ENCODE results near the gene TRIP6.
"Not testable (repeated sequence)": the region's sequence is repeated elsewhere in the genome, so short reads cannot be mapped to it uniquely, and the experiment has no call there.

Gene TRIP6

DNA sequence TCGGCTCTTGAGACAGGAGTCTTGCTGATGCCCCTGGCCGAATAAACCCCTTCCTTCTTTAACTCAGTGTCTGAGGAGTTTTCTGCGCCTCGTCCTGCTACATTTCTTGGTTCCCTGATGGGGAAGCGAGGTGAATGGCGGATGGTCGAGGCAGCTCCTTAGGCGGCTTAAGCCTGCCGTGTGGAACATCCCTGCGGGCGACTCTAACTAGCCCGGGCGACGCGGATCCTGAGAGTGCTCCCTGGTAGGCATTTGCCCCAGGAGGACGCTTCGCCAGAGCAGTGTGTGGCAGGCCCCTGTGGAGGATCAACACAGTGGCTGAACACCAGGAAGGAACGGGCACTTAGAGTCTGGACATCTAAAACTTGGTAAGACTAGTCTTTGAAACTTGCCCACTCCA, 27.8 kb upstream of the TRIP6 start:
- FAIRE-seq = no peak

DNA sequence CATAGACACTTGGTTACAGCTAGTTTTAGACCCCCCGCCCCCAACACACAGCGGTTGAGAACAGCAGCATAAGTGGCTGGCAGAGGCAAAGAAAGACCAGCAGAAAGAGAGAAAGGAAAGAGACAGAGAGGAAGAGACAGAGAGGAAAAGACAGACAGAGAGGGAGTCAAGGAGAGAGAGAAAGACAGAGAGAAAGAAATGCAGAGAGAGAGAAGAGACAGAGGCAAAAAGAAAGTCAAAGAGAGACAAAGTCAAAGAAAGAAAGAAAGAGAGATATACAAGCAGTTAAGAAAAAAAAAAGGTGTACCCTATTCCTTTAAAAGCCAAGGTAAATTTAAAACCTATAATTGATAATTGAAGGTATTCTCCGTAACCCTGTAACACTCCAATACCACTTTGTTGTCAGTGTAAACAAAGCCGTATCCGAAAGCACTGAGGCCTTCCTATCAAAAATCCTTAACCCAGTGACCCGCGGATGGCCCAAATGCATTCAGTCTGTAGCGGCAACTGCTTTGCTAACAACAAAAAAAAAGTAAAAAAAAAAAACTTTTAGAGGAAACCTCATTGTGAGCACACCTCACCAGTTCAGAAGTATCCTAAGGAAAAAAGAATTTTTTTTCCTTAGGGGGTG, 26.6 kb upstream of the TRIP6 start:
- FAIRE-seq = no peak

- no peak for FAIRE-seq
Measured at GRCh38 chr7:100847360-100847759, 19.8 kb upstream of the TRIP6 start.

DNA sequence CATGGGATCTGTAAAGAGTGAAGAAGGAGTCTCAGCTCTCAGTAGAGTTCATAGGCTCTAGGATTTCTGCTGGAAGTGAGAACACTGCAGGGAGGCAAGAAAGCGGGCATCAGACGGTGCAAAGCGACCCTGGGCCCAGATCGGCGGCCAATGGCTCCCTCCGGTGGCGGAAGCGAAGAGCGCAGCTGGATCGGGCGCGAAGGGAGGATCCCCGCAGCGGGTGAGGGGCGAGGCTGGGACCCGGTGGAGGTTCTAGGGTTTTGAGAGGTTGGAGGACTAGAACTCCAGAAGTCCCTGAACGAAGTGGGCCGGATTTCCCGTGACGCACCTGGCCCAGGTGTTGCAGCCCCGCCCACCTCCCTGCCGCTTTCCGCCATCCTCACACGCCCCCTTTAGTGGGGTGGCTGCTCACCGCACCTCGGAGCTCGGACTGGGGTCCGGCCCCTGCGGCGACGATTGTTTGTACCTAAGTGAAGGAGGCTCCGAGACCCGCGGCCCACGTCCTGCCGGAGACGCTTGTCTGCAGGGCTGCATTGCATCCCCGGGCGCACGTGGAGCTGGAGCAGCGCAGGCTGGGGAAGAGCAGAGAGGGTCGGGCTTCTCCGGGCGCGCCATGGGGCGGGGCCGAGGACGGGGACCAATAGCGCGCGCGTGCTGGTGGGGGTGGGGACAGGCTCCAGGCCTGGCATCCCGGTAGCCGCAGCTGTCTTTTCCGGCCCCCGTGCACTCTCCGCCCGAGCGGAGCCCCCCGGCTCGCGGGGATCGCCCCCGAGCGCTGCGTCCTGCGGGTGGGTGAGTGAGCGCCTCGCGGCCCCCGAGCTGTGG, 14.9 kb upstream of the TRIP6 start, which contains the start of gene SLC12A9:
TSS of gene SLC12A9 (plus strand) at position 666 of the 825 bp plus-strand sequence. CDS start 1,485 bp downstream, outside the sequence.
- FAIRE-seq = peak; percentile 33

DNA sequence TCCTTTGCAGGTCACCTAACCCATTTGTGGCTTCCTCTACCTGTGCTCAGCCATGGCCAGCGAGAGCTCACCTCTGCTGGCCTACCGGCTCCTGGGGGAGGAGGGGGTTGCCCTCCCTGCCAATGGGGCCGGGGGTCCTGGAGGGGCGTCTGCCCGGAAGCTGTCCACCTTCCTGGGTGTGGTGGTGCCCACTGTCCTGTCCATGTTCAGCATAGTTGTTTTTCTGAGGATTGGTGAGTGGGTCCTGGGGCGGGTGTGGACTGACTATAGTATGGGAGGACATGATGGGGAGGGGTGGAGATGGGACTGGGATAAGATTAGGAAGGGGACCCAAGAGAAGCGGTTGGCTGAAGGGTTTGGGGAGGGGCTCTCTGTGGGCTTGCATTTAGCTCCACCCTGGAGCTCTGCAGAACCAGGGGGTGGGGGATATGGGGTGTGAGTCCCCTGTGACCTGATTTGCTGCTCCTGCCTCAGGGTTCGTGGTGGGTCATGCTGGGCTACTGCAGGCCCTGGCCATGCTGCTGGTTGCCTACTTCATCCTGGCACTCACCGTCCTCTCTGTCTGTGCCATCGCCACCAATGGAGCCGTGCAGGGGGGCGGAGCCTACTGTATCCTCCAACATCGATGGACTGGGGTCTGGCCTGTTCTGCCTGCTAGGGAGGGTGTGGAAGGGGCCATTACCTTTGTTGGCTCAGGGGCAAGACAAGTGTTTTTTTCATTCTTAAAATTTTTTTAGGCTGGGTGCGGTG, 12.9 kb upstream of the TRIP6 start:
- no peak for FAIRE-seq

GRCh38 chr7:100854899-100855298, 12.3 kb upstream of the TRIP6 start:
- not testable (repeated sequence) for FAIRE-seq

GRCh38 chr7:100855515-100855914, 11.7 kb upstream of the TRIP6 start:
- FAIRE-seq = no peak

- no peak for FAIRE-seq
Measured at GRCh38 chr7:100856871-100857282, 10.3 kb upstream of the TRIP6 start.

DNA sequence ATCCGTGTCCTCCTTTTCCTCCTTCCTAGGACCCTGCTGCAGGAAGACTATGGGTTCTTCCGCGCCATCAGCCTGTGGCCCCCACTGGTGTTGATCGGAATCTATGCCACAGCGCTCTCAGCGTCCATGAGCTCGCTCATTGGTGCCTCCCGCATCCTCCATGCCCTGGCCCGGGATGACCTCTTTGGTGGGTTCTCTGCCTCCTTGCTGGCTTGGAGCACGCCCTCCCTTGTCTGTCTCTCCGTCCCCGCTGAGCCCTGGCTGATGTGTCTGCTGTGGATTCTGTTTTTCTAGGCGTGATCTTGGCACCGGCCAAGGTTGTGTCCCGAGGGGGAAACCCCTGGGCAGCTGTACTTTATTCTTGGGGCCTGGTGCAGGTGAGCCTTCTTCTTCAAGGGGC, 7.3 kb upstream of the TRIP6 start:
- no peak for FAIRE-seq

DNA sequence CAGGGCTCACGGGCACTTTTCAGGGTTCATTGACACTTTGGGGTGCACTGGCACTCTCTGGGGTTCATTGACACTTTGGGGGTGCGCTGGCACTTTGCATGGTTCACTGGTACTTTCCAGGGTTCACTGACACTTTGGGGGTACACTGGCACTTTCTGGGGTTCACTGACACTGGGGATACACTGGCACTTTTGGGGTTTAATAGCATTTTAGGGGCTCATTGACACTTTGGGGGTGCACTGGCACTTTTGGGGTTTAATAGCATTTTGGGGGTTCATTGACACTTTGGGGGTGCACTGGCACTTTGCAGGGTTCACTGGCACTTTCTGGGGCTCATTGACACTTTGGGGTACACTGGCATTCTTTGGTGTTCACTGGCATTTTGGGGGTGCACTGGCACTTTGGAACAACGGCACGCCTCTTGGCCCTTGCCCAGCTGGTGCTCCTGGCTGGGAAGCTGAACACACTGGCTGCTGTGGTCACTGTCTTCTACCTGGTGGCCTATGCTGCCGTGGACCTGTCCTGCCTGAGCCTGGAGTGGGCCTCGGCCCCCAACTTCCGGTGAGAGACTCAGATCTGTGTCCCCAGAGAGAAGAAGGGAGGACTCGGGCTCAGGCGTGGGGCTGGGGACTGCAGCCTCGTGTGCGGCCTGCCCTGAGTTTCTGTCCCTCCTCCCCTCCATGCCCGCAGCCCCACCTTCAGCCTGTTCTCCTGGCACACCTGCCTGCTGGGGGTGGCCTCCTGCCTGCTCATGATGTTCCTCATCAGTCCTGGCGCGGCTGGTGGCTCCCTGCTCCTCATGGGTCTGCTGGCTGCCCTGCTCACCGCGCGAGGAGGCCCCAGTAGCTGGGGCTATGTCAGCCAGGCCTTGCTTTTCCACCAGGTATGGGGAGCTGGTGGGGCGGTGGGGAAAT, 6.2 kb upstream of the TRIP6 start:
- no peak for FAIRE-seq

DNA sequence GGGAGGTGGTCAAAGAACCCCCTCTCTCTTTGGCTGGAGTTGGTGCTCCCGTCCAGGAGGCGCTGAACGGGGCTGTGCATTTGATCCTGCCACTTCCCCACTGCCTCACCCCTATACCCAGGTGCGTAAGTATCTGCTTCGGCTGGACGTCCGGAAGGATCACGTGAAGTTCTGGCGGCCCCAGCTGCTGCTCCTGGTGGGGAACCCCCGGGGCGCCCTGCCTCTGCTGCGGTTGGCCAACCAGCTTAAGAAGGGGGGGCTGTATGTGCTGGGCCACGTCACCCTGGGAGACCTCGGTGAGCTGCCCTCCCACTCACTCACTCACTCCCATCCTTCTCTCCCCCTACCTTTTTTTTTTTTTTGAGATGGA, 5.6 kb upstream of the TRIP6 start:
- FAIRE-seq = no peak

DNA sequence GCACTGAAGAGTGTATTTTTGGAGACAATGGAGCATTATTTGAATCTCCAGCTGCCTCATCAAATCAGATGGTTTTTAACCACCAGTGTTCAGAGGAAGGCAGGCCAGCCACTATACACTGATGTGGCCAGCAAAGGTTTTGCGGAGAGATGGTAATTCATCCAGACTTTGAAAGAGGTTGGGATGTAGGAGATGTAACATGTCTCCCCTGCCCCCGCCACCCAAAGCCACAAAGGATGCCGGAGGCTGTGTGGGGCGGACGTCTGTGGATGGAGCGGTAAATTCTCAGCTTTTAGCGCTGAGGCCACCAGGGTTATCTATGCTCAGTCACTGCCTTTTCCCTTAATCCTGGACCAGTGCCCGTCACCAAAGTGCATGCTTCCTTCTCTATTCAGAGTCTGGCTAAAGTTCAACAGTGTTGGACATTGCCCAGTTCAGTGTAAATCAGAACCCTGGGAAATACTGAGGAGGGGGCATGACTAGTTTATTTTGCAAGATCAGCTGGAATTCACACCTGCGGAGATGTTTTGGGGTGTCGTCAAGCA, 3.7 kb upstream of the TRIP6 start:
- no peak for FAIRE-seq

DNA sequence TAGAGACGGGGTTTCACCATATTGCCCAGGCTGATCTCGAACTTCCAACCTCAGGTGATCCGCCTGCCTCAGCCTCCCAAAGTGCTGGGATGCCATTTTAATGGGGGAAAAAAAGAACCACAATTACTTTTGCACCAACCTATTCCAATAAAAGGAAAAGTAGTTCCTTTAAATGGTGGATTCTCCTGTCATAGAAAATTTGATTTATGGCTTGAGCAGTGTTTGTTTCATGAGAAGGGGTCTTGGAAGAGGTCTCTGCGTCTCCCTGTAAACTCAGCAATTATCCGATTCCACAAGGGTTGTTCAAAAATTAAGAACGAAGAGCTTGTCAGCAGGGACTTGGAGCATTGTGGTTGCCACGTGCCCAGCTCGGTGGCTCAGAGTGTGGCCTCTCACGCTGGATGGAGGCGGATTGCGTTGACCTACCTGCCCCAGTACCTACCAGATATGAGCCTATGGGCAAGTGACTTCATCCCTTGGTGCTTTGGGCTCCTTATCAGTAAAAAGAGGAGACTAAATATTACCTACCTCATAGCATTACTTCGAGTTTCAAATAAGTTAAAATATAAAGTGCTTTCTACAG, 2.8 kb upstream of the TRIP6 start:
- FAIRE-seq = no peak

DNA sequence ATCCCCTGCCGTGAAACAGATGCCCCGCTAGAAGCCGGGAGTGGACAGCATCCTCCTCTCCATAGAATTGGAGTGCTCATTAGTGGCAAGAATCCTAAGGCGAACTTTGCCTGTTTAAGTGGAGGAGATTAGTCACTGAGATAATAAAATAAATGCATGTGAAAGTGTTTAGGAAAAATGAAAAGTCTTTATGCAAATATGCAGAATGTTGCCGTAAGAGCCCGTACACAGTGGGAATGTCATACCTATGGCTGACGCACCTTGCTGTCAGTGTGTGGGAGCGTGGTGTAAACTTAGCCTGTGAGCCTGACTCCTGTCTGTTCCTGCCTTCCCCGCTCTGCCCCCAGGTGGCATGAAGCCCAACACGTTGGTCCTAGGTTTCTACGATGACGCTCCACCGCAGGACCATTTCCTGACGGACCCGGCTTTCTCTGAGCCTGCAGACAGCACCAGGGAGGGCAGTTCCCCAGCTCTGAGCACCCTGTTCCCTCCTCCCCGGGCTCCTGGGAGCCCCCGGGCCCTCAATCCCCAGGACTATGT, 1.7 kb upstream of the TRIP6 start:
- no peak for FAIRE-seq

GRCh38 chr7:100865938-100866728, 1.1 kb upstream of the TRIP6 start:
- no peak for FAIRE-seq

- FAIRE-seq = no peak
Measured at GRCh38 chr7:100866729-100867039, 503 bp upstream of the TRIP6 start.

DNA sequence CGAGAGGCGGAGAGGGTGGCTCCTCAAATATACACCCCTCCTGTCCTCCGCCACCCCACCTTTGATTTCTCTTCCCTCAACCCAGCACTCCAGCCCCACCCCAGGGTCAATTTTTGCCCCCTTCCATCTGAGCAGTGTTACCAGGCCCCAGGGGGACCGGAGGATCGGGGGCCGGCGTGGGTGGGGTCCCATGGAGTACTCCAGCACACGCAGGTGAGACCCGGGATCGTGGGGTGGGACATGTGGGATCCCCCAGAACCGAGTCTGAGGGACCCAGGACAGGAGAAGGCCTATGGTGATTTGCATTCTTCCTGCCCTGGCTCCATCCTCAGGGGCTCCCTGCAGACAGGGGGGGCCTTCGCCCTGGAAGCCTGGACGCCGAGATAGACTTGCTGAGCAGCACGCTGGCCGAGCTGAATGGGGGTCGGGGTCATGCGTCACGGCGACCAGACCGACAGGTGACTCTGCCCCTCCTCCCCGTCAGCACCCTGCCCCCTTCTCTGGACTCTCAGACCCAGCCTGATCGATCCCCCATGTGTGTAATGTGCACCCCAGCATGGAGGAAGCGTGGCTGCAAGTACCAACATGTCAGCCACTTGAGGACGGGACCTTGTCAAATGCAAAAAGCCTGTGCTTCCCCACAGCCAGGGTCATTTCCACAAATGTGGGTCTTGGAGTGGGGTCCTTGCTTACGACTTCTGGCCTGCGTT, 744 bp downstream of the TRIP6 start:
- FAIRE-seq = no peak

- FAIRE-seq = no peak
Measured at GRCh38 chr7:100873599-100874299, 6.6 kb downstream of the TRIP6 start.

DNA sequence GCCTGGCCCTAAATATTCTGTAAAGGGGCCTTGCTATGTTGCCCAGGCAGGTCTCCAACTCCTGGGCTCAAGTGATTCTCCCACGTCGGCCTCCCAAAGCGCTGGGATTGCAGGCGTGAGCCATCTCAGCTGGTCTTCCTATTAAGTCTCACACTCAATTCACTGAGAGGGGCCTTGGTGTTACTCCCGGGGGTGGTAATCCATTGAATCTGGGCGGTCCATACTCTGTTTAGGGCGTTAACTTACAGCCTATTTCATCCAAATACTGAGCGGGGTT, 7.1 kb downstream of the TRIP6 start:
- FAIRE-seq = no peak

All from endometrium (tissue), 2 donors.